ENCODE measurements around the gene ADAM23.

Gene ADAM23

GRCh38 chr2:206456078-206456754 lies 12.9 kb downstream of the ADAM23 start:
- DNase-seq (ENCODE audit: low spot score in 2 of 2), result no peak
- no peak for ATAC-seq (replicated peaks; ENCODE audit: extremely low read depth, poor library complexity, severe bottlenecking)
- H3K27ac Mint-ChIP-seq (ENCODE audit: low read depth), result no peak overlapping the region
- H3K36me3 Mint-ChIP-seq (ENCODE audit: insufficient read depth), result no peaks in the 10 kb centered on the region
- no peaks in the 10 kb centered on the region for H3K9me3 Mint-ChIP-seq
- no peaks in the 10 kb centered on the region for H3K4me1 Mint-ChIP-seq
- peaks cover 22% of the 10 kb centered on the region for H3K27me3 Mint-ChIP-seq
- H3K4me3 Mint-ChIP-seq, result no peak overlapping the region

- Mint-ChIP-seq H3K4me3 (no peak overlapping the region), H3K27ac (ENCODE audit: low read depth) (no peak overlapping the region), H3K9me3 (no peaks in the 10 kb centered on the region), H3K4me1 (no peaks in the 10 kb centered on the region), H3K27me3 (peaks cover 31% of the 10 kb centered on the region), H3K36me3 (ENCODE audit: insufficient read depth) (no peaks in the 10 kb centered on the region)
- ATAC-seq (replicated peaks; ENCODE audit: extremely low read depth, poor library complexity, severe bottlenecking) (no peak), DNase-seq (ENCODE audit: low spot score in 2 of 2) (no peak)
Observed at GRCh38 chr2:206457188-206457634, 13.9 kb downstream of the ADAM23 start.

GRCh38 chr2:206462240-206462854 lies 19.0 kb downstream of the ADAM23 start:
- no peaks in the 10 kb centered on the region for H3K4me1 Mint-ChIP-seq
- ATAC-seq (replicated peaks; ENCODE audit: extremely low read depth, poor library complexity, severe bottlenecking), result no peak
- no peak for DNase-seq (ENCODE audit: low spot score in 2 of 2)
- no peak overlapping the region for H3K27ac Mint-ChIP-seq (ENCODE audit: low read depth)
- H3K36me3 Mint-ChIP-seq (ENCODE audit: insufficient read depth), result no peaks in the 10 kb centered on the region
- no peak overlapping the region for H3K4me3 Mint-ChIP-seq
- H3K27me3 Mint-ChIP-seq, result peaks cover 35% of the 10 kb centered on the region
- H3K9me3 Mint-ChIP-seq, result no peaks in the 10 kb centered on the region

GRCh38 chr2:206463685-206464084 lies 20.4 kb downstream of the ADAM23 start:
- Mint-ChIP-seq H3K27ac (ENCODE audit: low read depth) (no peak overlapping the region), H3K4me3 (no peak overlapping the region), H3K36me3 (ENCODE audit: insufficient read depth) (no peaks in the 10 kb centered on the region), H3K9me3 (peaks cover 6% of the 10 kb centered on the region), H3K27me3 (peaks cover 45% of the 10 kb centered on the region), H3K4me1 (no peaks in the 10 kb centered on the region)
- ATAC-seq (replicated peaks; ENCODE audit: extremely low read depth, poor library complexity, severe bottlenecking) (no peak), DNase-seq (ENCODE audit: low spot score in 2 of 2) (no peak)

- H3K27me3 Mint-ChIP-seq, result peaks cover 51% of the 10 kb centered on the region
- DNase-seq (ENCODE audit: low spot score in 2 of 2) (no peak), ATAC-seq (replicated peaks; ENCODE audit: extremely low read depth, poor library complexity, severe bottlenecking) (no peak)
- H3K27ac Mint-ChIP-seq (ENCODE audit: low read depth), result no peak overlapping the region
- peaks cover 12% of the 10 kb centered on the region for H3K9me3 Mint-ChIP-seq
- H3K36me3 Mint-ChIP-seq (ENCODE audit: insufficient read depth), result no peaks in the 10 kb centered on the region
- H3K4me3 Mint-ChIP-seq, result no peak overlapping the region
- no peaks in the 10 kb centered on the region for H3K4me1 Mint-ChIP-seq
Observed at GRCh38 chr2:206464597-206464996, 21.3 kb downstream of the ADAM23 start.

GRCh38 chr2:206471524-206472062 lies 28.3 kb downstream of the ADAM23 start:
- H3K4me1 Mint-ChIP-seq, result no peaks in the 10 kb centered on the region
- no peaks in the 10 kb centered on the region for H3K36me3 Mint-ChIP-seq (ENCODE audit: insufficient read depth)
- peaks cover 26% of the 10 kb centered on the region for H3K27me3 Mint-ChIP-seq
- H3K27ac Mint-ChIP-seq (ENCODE audit: low read depth), result no peak overlapping the region
- ATAC-seq (replicated peaks; ENCODE audit: extremely low read depth, poor library complexity, severe bottlenecking), result no peak
- H3K4me3 Mint-ChIP-seq, result no peak overlapping the region
- H3K9me3 Mint-ChIP-seq, result peaks cover 17% of the 10 kb centered on the region
- no peak for DNase-seq (ENCODE audit: low spot score in 2 of 2)

GRCh38 chr2:206472094-206472493 lies 28.8 kb downstream of the ADAM23 start:
- Mint-ChIP-seq H3K36me3 (ENCODE audit: insufficient read depth) (no peaks in the 10 kb centered on the region), H3K27me3 (peaks cover 26% of the 10 kb centered on the region), H3K4me1 (no peaks in the 10 kb centered on the region), H3K4me3 (no peak overlapping the region), H3K27ac (ENCODE audit: low read depth) (no peak overlapping the region), H3K9me3 (peaks cover 17% of the 10 kb centered on the region)
- ATAC-seq (replicated peaks; ENCODE audit: extremely low read depth, poor library complexity, severe bottlenecking) (no peak), DNase-seq (ENCODE audit: low spot score in 2 of 2) (no peak)

GRCh38 chr2:206474099-206474498 lies 30.8 kb downstream of the ADAM23 start:
- no peak for ATAC-seq (replicated peaks; ENCODE audit: extremely low read depth, poor library complexity, severe bottlenecking)
- Mint-ChIP-seq H3K27ac (ENCODE audit: low read depth) (no peak overlapping the region), H3K36me3 (ENCODE audit: insufficient read depth) (no peaks in the 10 kb centered on the region), H3K4me3 (no peak overlapping the region), H3K9me3 (peaks cover 10% of the 10 kb centered on the region), H3K27me3 (peaks cover 11% of the 10 kb centered on the region), H3K4me1 (no peaks in the 10 kb centered on the region)
- no peak for DNase-seq (ENCODE audit: low spot score in 2 of 2)

- Mint-ChIP-seq H3K27me3 (peaks cover 10% of the 10 kb centered on the region), H3K4me1 (no peaks in the 10 kb centered on the region), H3K9me3 (no peaks in the 10 kb centered on the region), H3K27ac (ENCODE audit: low read depth) (no peak overlapping the region), H3K36me3 (ENCODE audit: insufficient read depth) (no peaks in the 10 kb centered on the region), H3K4me3 (no peak overlapping the region)
- no peak for ATAC-seq (replicated peaks; ENCODE audit: extremely low read depth, poor library complexity, severe bottlenecking)
- DNase-seq (ENCODE audit: low spot score in 2 of 2), result no peak
Observed at GRCh38 chr2:206477296-206477695, 34.0 kb downstream of the ADAM23 start.

GRCh38 chr2:206478340-206478739 lies 35.0 kb downstream of the ADAM23 start:
- Mint-ChIP-seq H3K9me3 (no peaks in the 10 kb centered on the region), H3K4me3 (no peak overlapping the region), H3K27ac (ENCODE audit: low read depth) (no peak overlapping the region), H3K4me1 (no peaks in the 10 kb centered on the region), H3K27me3 (peaks cover 10% of the 10 kb centered on the region), H3K36me3 (ENCODE audit: insufficient read depth) (no peaks in the 10 kb centered on the region)
- ATAC-seq (replicated peaks; ENCODE audit: extremely low read depth, poor library complexity, severe bottlenecking) (no peak), DNase-seq (ENCODE audit: low spot score in 2 of 2) (no peak)

GRCh38 chr2:206480161-206480560 lies 36.8 kb downstream of the ADAM23 start:
- no peaks in the 10 kb centered on the region for H3K36me3 Mint-ChIP-seq (ENCODE audit: insufficient read depth)
- no peak overlapping the region for H3K4me3 Mint-ChIP-seq
- peaks cover 12% of the 10 kb centered on the region for H3K27me3 Mint-ChIP-seq
- H3K27ac Mint-ChIP-seq (ENCODE audit: low read depth), result no peak overlapping the region
- H3K9me3 Mint-ChIP-seq, result peaks cover 3% of the 10 kb centered on the region
- DNase-seq (ENCODE audit: low spot score in 2 of 2) (no peak), ATAC-seq (replicated peaks; ENCODE audit: extremely low read depth, poor library complexity, severe bottlenecking) (no peak)
- no peaks in the 10 kb centered on the region for H3K4me1 Mint-ChIP-seq

GRCh38 chr2:206480620-206481019 lies 37.3 kb downstream of the ADAM23 start:
- H3K9me3 Mint-ChIP-seq, result peaks cover 8% of the 10 kb centered on the region
- no peak for DNase-seq (ENCODE audit: low spot score in 2 of 2)
- ATAC-seq (replicated peaks; ENCODE audit: extremely low read depth, poor library complexity, severe bottlenecking), result no peak
- no peaks in the 10 kb centered on the region for H3K36me3 Mint-ChIP-seq (ENCODE audit: insufficient read depth)
- no peak overlapping the region for H3K4me3 Mint-ChIP-seq
- no peak overlapping the region for H3K27ac Mint-ChIP-seq (ENCODE audit: low read depth)
- H3K27me3 Mint-ChIP-seq, result peaks cover 16% of the 10 kb centered on the region
- no peaks in the 10 kb centered on the region for H3K4me1 Mint-ChIP-seq

- Mint-ChIP-seq H3K27me3 (peaks cover 21% of the 10 kb centered on the region), H3K36me3 (ENCODE audit: insufficient read depth) (no peaks in the 10 kb centered on the region), H3K4me3 (no peak overlapping the region), H3K27ac (ENCODE audit: low read depth) (no peak overlapping the region), H3K9me3 (peaks cover 10% of the 10 kb centered on the region), H3K4me1 (no peaks in the 10 kb centered on the region)
- DNase-seq (ENCODE audit: low spot score in 2 of 2) (no peak), ATAC-seq (replicated peaks; ENCODE audit: extremely low read depth, poor library complexity, severe bottlenecking) (no peak)
Observed at GRCh38 chr2:206481056-206481455, 37.7 kb downstream of the ADAM23 start.

All from central memory CD8-positive, alpha-beta T cell (primary cell).